GM12873 (cell line): ENCODE results near the gene HOXD9.

Experiments
- CTCF ChIP-seq: IDR thresholded peaks from 2 replicates; pipeline ENCODE4 v1.5.1; 2012; ENCODE audit warnings: low read depth, mild to moderate bottlenecking, moderate library complexity, low read length, control low read depth; ENCODE audit not compliant: insufficient read depth; ENCODE audit errors: missing control alignments

Gene HOXD9

DNA sequence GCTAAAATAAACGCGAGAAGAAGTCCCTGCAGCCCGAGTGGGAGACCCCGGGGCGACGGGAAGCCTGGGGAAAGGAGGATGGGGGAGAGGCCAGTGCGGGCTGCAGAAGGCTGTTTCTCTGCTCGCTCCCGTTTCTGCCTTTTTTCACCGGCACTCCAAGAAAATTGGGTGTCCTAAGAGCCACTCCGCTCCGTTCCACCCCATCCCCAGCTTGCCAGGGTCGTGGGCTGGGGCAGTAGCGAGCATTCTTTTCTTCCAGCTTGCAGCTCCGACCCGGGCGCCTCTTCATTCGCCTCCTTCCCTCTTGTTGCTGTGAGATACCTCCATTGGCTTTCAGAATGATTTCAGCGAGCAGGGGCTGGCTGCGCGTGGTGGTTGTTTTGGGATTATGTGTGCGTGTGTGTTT lies 35.7 kb downstream of the HOXD9 start:
- TF ChIP-seq CTCF: no peak

GRCh38 chr2:176158855-176159662 lies 36.5 kb downstream of the HOXD9 start:
- TF ChIP-seq CTCF: no peak

DNA sequence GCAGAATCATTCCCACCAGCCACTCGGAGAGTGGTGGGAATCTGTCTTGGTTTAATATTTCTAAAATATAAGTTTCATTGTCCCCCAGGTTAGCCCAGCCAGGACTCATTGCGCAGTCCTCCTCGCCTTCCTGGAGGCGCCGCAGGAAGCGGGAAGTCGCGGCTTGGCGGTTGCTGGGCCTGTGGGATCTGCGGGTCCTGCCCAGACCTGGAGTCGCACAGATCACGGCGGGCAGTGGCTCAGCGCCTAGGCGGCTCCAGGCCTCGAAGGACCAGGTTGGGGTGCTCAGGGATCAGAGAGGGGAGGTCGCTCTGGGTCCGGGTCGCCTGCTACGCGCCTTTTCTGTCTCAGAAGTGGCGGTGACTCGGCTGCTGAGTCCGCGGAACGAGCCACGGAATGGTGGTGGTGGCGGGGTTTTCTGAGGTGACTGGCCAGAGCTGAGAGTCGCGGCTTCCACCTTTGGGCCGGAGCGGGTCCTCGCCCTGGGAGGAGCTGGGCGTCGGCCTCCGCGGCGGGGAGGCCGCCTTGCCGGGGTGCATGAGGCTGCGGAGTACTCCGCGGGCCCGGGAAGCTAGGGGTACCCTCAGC lies 37.2 kb downstream of the HOXD9 start:
- no peak for TF ChIP-seq CTCF

DNA sequence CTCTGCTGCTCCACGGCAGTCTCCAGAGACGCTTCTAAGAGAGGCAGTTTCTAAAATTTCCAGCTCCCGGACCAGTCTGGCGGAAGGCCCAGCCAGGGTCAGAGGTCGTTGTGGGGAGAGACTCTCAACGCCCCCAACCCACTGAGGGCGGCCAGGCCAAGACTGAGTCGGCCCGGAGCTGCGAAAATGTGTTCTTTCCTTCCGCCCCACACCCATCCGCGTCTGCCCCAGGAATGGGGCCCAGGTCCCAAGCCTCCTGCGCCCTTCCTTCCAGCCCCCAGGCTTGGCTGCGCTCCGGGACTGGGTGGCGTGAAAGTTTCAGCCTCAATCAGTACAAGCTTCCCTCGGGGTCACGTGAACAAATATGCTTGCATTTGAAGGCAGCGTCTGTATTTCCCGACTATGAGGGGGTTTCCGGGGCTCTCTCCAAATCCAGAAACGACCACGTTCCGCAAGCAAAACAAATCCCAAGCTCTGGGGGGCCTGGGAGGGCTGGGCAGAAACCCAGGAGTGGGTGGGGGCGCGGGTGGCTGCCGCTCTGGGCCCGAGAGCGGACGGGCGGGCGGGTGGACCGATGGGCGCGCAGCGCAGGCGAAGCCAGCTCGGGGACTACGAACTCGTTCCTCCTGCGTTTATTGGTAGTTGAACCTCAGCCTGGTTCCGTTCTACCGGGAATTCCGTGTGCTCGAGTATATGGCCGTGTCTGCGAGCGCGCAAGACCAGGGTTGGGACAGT lies 37.9 kb downstream of the HOXD9 start:
- TF ChIP-seq CTCF: no peak

GRCh38 chr2:176160986-176161824 lies 38.7 kb downstream of the HOXD9 start:
- TF ChIP-seq CTCF: no peak

DNA sequence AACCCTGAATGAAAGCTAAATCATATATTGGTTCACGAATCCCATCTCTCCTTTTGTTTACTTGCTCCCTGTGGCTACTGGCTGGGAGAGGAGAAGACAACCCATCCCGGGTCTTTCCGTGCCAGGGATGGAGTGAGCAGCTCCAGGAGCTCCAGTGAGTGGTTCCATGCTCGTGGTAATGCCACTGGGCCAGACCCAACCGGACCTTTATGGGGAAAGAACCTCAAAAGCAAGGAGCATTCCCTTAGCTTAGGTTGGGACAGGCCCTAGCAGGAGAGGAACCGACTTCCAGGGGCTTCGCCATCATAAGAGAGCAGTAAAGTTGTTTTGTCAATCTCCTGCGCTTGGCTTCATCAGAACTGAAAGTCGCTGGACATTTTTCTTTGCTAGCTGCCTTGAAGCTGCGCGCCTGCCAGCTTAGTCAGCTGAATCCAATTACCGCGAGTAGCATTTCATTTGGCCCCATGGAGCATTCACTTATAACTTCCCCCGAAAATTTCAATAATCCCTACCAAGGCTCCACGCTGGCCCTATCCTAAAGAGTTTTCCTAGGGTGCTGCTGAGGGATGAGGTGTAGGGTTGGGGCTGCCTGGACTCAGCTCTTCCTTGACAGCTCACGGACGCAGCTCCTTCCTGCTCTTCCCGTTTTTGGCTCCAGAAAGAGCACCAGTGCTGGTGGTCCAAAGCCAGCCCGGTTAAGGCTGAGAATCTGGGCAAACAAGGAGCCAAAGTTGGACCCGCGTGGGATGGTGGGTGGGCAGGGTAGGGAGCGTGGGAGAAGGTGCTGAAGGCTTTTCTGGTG lies 39.5 kb downstream of the HOXD9 start:
- TF ChIP-seq CTCF: no peak
